Endothelial cell of umbilical vein (primary cell): ENCODE measurements around the gene MIR17HG. TPM values are rescaled to one million over a fixed set of nuclear protein-coding genes. Genes with fewer than 3 reads are reported as not detected.

Source experiments
- BruUV-seq: library from RNA; stranded (reverse); fragments of 400-500 nt; replicated peaks from 2 replicates; lab custom pipeline; 2021; lab: Mats Ljungman, UMichigan
- CTCF ChIA-PET: fragments of 300-600, 350-600 bp; sonication (Branson Sonifier 250); formaldehyde crosslinking; loops from one replicate; lab custom pipeline; 2021; ENCODE audit warnings: antibody characterized with exemption, inconsistent platforms; lab: Charles Lee
- POLR2A ChIA-PET: fragments of 300-600, 350-600 bp; sonication (Branson Sonifier 250); formaldehyde crosslinking; loops from one replicate; lab custom pipeline; 2021; ENCODE audit warnings: antibody characterized with exemption, inconsistent platforms; lab: Charles Lee
- DNase-seq: peaks from one replicate; pipeline ENCODE4 v3.0.0-alpha.2; 2011; ENCODE audit warnings: low read depth, low spot score
- FAIRE-seq: peaks from 2 replicates; lab custom pipeline; 2011; peaks lifted over from hg19 to GRCh38; lab: Jason Lieb, UNC
- H2AFZ ChIP-seq: 2 replicates; pipeline ENCODE4 v1.6.0; 2012; ENCODE audit warnings: low read depth, low read length, control low read depth, inconsistent platforms
- H3K27ac ChIP-seq: 2 replicates; pipeline ENCODE4 v1.5.1; 2011; ENCODE audit warnings: low read depth, mild to moderate bottlenecking, control low read depth, low read length, moderate library complexity; ENCODE audit not compliant: insufficient read depth
- H3K27me3 ChIP-seq, 2 experiments: 2 replicates each; pipeline versions ENCODE4 v1.6.0 to v1.6.1; 2011; ENCODE audit warnings: low read length in 2 of 2, mixed read lengths in 1 of 2; ENCODE audit not compliant: control insufficient read depth in 2 of 2, insufficient read depth in 2 of 2
- H3K36me3 ChIP-seq, 2 experiments: 2 replicates in 1 of 2; 3 replicates in 1 of 2; pipeline ENCODE4 v1.5.1; 2011; ENCODE audit warnings: low read length in 2 of 2, mild to moderate bottlenecking in 1 of 2, moderate library complexity in 1 of 2; ENCODE audit not compliant: control insufficient read depth in 2 of 2, insufficient read depth in 2 of 2; ENCODE audit errors: extremely low read depth in 1 of 2
- H3K4me1 ChIP-seq: 3 replicates; pipeline ENCODE4 v1.5.1; 2011; ENCODE audit warnings: mild to moderate bottlenecking, low read length; ENCODE audit not compliant: control insufficient read depth, insufficient read depth; ENCODE audit errors: extremely low read depth
- H3K4me2 ChIP-seq: 2 replicates; pipeline ENCODE4 v1.6.1; 2011; ENCODE audit warnings: low read length, control low read depth, mixed read lengths; ENCODE audit not compliant: insufficient read depth
- H3K4me3 ChIP-seq, 3 experiments: fragments of 200-600 bp in 1 of 3; sonication (generic), shearing (Covaris generic) in 1 of 3; replicated peaks in 1 of 3; 2 replicates each; pipeline ENCODE4 v1.5.1; 2011 to 2016; ENCODE audit warnings: control low read depth in 3 of 3, low read length in 3 of 3, mild to moderate bottlenecking in 2 of 3, inconsistent platforms in 1 of 3, low read depth in 1 of 3, moderate library complexity in 1 of 3; ENCODE audit not compliant: insufficient read depth in 1 of 3
- H3K79me2 ChIP-seq: 2 replicates; pipeline ENCODE4 v1.6.0; 2012; ENCODE audit warnings: low read length, inconsistent platforms; ENCODE audit not compliant: control insufficient read depth, insufficient read depth
- H3K9ac ChIP-seq: replicated peaks from 2 replicates; pipeline ENCODE3; 2011; ENCODE audit warnings: low read length, control low read depth; ENCODE audit not compliant: insufficient read depth; ENCODE audit errors: extremely low read depth
- H3K9me1 ChIP-seq: replicated peaks from 3 replicates; pipeline ENCODE4 v1.6.0; 2011; ENCODE audit warnings: mild to moderate bottlenecking, low read length; ENCODE audit not compliant: control insufficient read depth, insufficient read depth; ENCODE audit errors: extremely low read depth
- H3K9me3 ChIP-seq: replicated peaks from 2 replicates; pipeline ENCODE4 v1.5.1; 2012; ENCODE audit warnings: low read length, inconsistent platforms; ENCODE audit not compliant: control insufficient read depth, insufficient read depth
- H4K20me1 ChIP-seq: replicated peaks from 2 replicates; pipeline ENCODE3; 2011; ENCODE audit warnings: mild to moderate bottlenecking, low read length; ENCODE audit not compliant: control insufficient read depth, insufficient read depth; ENCODE audit errors: extremely low read depth
- CTCF ChIP-seq, 2 donors: IDR thresholded peaks; 1 replicate in 1 of 2; 2 replicates in 1 of 2; pipeline ENCODE4 v1.5.1; 2011; ENCODE audit warnings: low read length in 2 of 2, mild to moderate bottlenecking in 2 of 2, moderate library complexity in 2 of 2, control low read depth in 1 of 2, inconsistent platforms in 1 of 2, low read depth in 1 of 2; ENCODE audit not compliant: insufficient read depth in 1 of 2; ENCODE audit errors: extremely low read depth in 1 of 2
- EZH2 ChIP-seq: IDR thresholded peaks from 2 replicates; pipeline ENCODE4 v1.6.1; 2012; ENCODE audit warnings: borderline replicate concordance, low read depth, mild to moderate bottlenecking, moderate library complexity, low read length, inconsistent platforms; ENCODE audit not compliant: severe bottlenecking
- GATA2 ChIP-seq: IDR thresholded peaks from 2 replicates; pipeline ENCODE4 v1.7.0; 2011; ENCODE audit warnings: low read depth, mild to moderate bottlenecking, moderate library complexity, mixed read lengths, low read length; ENCODE audit not compliant: insufficient read length, insufficient read depth
- JUN ChIP-seq: IDR thresholded peaks from 2 replicates; pipeline ENCODE4 v1.6.1; 2011; ENCODE audit warnings: borderline replicate concordance, low read depth; ENCODE audit not compliant: insufficient read length, insufficient read depth
- MAX ChIP-seq: IDR thresholded peaks from 2 replicates; pipeline ENCODE4 v1.6.1; 2011; ENCODE audit not compliant: insufficient read depth, insufficient read length
- MYC ChIP-seq: IDR thresholded peaks from one replicate; pipeline ENCODE4 v1.6.1; 2011; ENCODE audit warnings: mild to moderate bottlenecking, low read depth, low read length
- POLR2A ChIP-seq: IDR thresholded peaks from 2 replicates; pipeline ENCODE4 v1.6.1; 2012; ENCODE audit warnings: low read depth, mild to moderate bottlenecking, control low read depth, low read length
- POLR2AphosphoS5 ChIP-seq: IDR thresholded peaks from 2 replicates; pipeline ENCODE4 v1.6.1; 2012; ENCODE audit warnings: low read depth, mild to moderate bottlenecking, control low read depth, low read length, moderate library complexity; ENCODE audit not compliant: insufficient read depth
- dilution Hi-C: fragments of 300-500 bp; cut with MboI; formaldehyde crosslinking; loops from one replicate; pipeline ENCODE4 v1.15.0; 2019; ENCODE audit warnings: low sequenced_read_pairs; ENCODE audit not compliant: extremely low pct_ligation_motif_present
- intact Hi-C: fragments of 100-400 bp; cut with micrococcal nuclease; formaldehyde crosslinking; loops from one replicate; pipeline ENCODE4 v1.10.0; 2022
- polyA plus RNA-seq, 4 experiments: library from polyadenylated mRNA; depleted of rRNA in 3 of 4; stranded (reverse) in 3 of 4; unstranded in 1 of 4; fragments of >200 nt; gene quantifications; 2 replicates each; pipeline versions ENCODE4 v1.2.1 to v1.2.3, GENCODE V29; 2011 to 2012; ENCODE audit warnings: missing spikeins in 1 of 4
- total RNA-seq: library from RNA; stranded (reverse); gene quantifications from 2 replicates; pipeline ENCODE4 v1.2.3, GENCODE V29; 2021

Gene MIR17HG
- total and polyA plus RNA-seq, 2 donors (not counting 3 experiments of a cell fraction or from before 2014, with no cell fraction given): 1.8 to 9.5 TPM

GRCh38 chr13:91307887-91308286 is 39.6 kb upstream of the MIR17HG start:
- TF ChIP-seq POLR2A: no peak
- no peak for TF ChIP-seq MYC
- TF ChIP-seq POLR2AphosphoS5: no peak
- TF ChIP-seq JUN: no peak
- no peak for TF ChIP-seq EZH2
- no peak for TF ChIP-seq GATA2
- TF ChIP-seq MAX: no peak
- DNase-seq (no peak), FAIRE-seq (no peak)
- Histone ChIP-seq H3K9ac (no peak overlapping the region), H3K27ac (no peak overlapping the region), H3K79me2 (no peaks in the 10 kb centered on the region), H3K4me2 (no peak overlapping the region), H3K9me1 (no peaks in the 10 kb centered on the region), H3K27me3 (peaks cover 0 to 2% of the 10 kb centered on the region in 2 experiments), H3K4me1 (no peaks in the 10 kb centered on the region), H3K36me3 (no peaks in the 10 kb centered on the region), H4K20me1 (no peaks in the 10 kb centered on the region), H3K4me3 (no peak overlapping the region), H3K9me3 (no peaks in the 10 kb centered on the region), H2AFZ (no peak overlapping the region)
- dilution Hi-C loops: no loop called here
- intact Hi-C loops: no loop called here
- ChIA-PET POLR2A (no interaction called here), CTCF (interaction anchor here (0.8 to 1.0 kb wide), 5 partner anchors 15 to 119 kb away, joined by 3 to 5 read pairs (median 3); no protein-coding TSS in a partner anchor)
- no TSS peak for BruUV-seq

GRCh38 chr13:91308299-91308698 is 39.2 kb upstream of the MIR17HG start:
- Histone ChIP-seq H3K9ac (no peak overlapping the region), H3K9me3 (no peaks in the 10 kb centered on the region), H4K20me1 (no peaks in the 10 kb centered on the region), H3K27me3 (peaks cover 0 to 3% of the 10 kb centered on the region in 2 experiments), H3K4me1 (no peaks in the 10 kb centered on the region), H3K9me1 (no peaks in the 10 kb centered on the region), H3K4me2 (no peak overlapping the region), H3K36me3 (no peaks in the 10 kb centered on the region), H3K4me3 (no peak overlapping the region), H2AFZ (no peak overlapping the region), H3K27ac (no peak overlapping the region), H3K79me2 (no peaks in the 10 kb centered on the region)
- ChIA-PET CTCF (interaction anchor here (0.8 to 1.0 kb wide), 5 partner anchors 15 to 119 kb away, joined by 3 to 5 read pairs (median 3); no protein-coding TSS in a partner anchor), POLR2A (no interaction called here)
- dilution Hi-C loops: no loop called here
- TF ChIP-seq GATA2 (no peak), CTCF (IDR thresholded peaks at IDR 0.05; ENCODE audit: extremely low read depth in 1 of 2, insufficient read depth in 1 of 2, low read depth in 1 of 2, low read length in 2 of 2) (peak in 1 of 2 donors; percentile 5)
- DNase-seq (no peak), FAIRE-seq (peak; percentile 55)
- no TSS peak for BruUV-seq
- intact Hi-C loops: no loop called here
